Measurements from ENCODE around the gene NCAM2. TPM values are rescaled to one million over a fixed set of nuclear protein-coding genes. Genes with fewer than 3 reads are reported as not detected.

The NCAM2 gene
- polyA plus RNA-seq, 3 donors: not detected

GRCh38 chr21:21387916-21388315, 389.7 kb downstream of the NCAM2 start:
- Histone ChIP-seq H3K36me3 (replicated peaks in 1 of 2; ENCODE audit: control insufficient read depth in 1 of 2, insufficient read depth in 2 of 2, low read length in 2 of 2) (no peaks in the 10 kb centered on the region), H3K4me1 (ENCODE audit: control insufficient read depth in 1 of 2, insufficient read depth in 2 of 2, low read length in 2 of 2) (no peaks in the 10 kb centered on the region), H4K20me1 (ENCODE audit: insufficient read depth, low read length) (no peaks in the 10 kb centered on the region), H3K4me3 (replicated peaks in 1 of 3; ENCODE audit: low read depth in 2 of 3, low read length in 3 of 3) (no peak overlapping the region), H3K4me2 (replicated peaks; ENCODE audit: extremely low read depth, low read length, poor library complexity, severe bottlenecking) (no peak overlapping the region), H3K9me3 (replicated peaks in 1 of 2; ENCODE audit: control insufficient read depth in 1 of 2, insufficient read depth in 1 of 2, low read length in 2 of 2) (peaks cover 0 to 4% of the 10 kb centered on the region in 2 donors), H3K27ac (ENCODE audit: low read depth in 1 of 2, low read length in 2 of 2) (no peak overlapping the region), H3K79me2 (ENCODE audit: insufficient read depth, low read length) (no peaks in the 10 kb centered on the region), H3K9ac (ENCODE audit: insufficient read depth, low read length, poor library complexity, severe bottlenecking) (no peak overlapping the region), H3K27me3 (ENCODE audit: control insufficient read depth in 2 of 2, insufficient read depth in 2 of 2, low read length in 2 of 2) (no peaks in the 10 kb centered on the region), H2AFZ (ENCODE audit: insufficient read depth, low read depth, low read length, poor library complexity, severe bottlenecking) (no peak overlapping the region)
- Mint-ChIP-seq H3K27ac (no peak overlapping the region), H3K4me3 (no peak overlapping the region), H3K36me3 (no peaks in the 10 kb centered on the region), H3K4me1 (no peaks in the 10 kb centered on the region), H3K9me3 (peaks cover 0 to 4% (median 0%) of the 10 kb centered on the region in 7 donors), H3K27me3 (ENCODE audit: low read depth in 3 of 3) (peaks cover 0 to 2% (median 0%) of the 10 kb centered on the region in 3 donors)
- TF ChIP-seq, protein P1, sequence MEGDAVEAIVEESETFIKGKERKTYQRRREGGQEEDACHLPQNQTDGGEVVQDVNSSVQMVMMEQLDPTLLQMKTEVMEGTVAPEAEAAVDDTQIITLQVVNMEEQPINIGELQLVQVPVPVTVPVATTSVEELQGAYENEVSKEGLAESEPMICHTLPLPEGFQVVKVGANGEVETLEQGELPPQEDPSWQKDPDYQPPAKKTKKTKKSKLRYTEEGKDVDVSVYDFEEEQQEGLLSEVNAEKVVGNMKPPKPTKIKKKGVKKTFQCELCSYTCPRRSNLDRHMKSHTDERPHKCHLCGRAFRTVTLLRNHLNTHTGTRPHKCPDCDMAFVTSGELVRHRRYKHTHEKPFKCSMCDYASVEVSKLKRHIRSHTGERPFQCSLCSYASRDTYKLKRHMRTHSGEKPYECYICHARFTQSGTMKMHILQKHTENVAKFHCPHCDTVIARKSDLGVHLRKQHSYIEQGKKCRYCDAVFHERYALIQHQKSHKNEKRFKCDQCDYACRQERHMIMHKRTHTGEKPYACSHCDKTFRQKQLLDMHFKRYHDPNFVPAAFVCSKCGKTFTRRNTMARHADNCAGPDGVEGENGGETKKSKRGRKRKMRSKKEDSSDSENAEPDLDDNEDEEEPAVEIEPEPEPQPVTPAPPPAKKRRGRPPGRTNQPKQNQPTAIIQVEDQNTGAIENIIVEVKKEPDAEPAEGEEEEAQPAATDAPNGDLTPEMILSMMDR (IDR thresholded peaks at IDR 0.05): no peak
- intact Hi-C loops (cut with micrococcal nuclease): no loop called here
- DNase-seq: no peak
- no CpG with 5 or more reads among the region's 3 CpGs for WGBS (ENCODE audit: insufficient coverage)

DNA sequence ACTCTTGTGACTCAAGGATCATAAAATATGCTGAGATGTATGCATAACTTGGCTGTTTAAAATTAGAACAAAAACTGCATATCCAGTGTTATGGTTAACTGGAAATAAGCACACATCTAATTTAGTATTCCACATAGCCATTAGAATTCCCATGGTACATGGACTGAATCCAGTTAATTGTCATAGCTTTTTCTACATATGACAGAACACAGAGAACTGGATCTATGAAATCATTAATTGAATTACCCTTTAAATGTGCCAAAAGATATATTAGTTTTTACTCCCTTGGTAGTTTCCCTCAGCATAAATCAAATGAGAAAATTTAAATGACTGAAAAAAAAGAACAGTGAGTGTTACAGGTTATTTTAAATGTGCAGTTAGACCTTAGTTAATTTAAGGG, 395.9 kb downstream of the NCAM2 start:
- H3K27me3 Mint-ChIP-seq (ENCODE audit: low read depth in 3 of 3): peaks cover 0 to 1% (median 0%) of the 10 kb centered on the region in 3 donors
- H3K27ac Mint-ChIP-seq: no peak overlapping the region
- H3K9me3 Mint-ChIP-seq: peaks cover 13 to 27% (median 24%) of the 10 kb centered on the region in 7 donors
- DNase-seq: no peak
- Histone ChIP-seq H3K79me2 (ENCODE audit: insufficient read depth, low read length) (no peaks in the 10 kb centered on the region), H4K20me1 (ENCODE audit: insufficient read depth, low read length) (no peaks in the 10 kb centered on the region), H3K4me1 (ENCODE audit: control insufficient read depth in 1 of 2, insufficient read depth in 2 of 2, low read length in 2 of 2) (no peaks in the 10 kb centered on the region), H3K9ac (ENCODE audit: insufficient read depth, low read length, poor library complexity, severe bottlenecking) (no peak overlapping the region), H3K4me2 (replicated peaks; ENCODE audit: extremely low read depth, low read length, poor library complexity, severe bottlenecking) (no peak overlapping the region), H3K27me3 (ENCODE audit: control insufficient read depth in 2 of 2, insufficient read depth in 2 of 2, low read length in 2 of 2) (no peaks in the 10 kb centered on the region), H2AFZ (ENCODE audit: insufficient read depth, low read depth, low read length, poor library complexity, severe bottlenecking) (no peak overlapping the region), H3K9me3 (replicated peaks in 1 of 2; ENCODE audit: control insufficient read depth in 1 of 2, insufficient read depth in 1 of 2, low read length in 2 of 2) (peaks cover 27 to 31% of the 10 kb centered on the region in 2 donors), H3K27ac (ENCODE audit: low read depth in 1 of 2, low read length in 2 of 2) (no peak overlapping the region), H3K4me3 (replicated peaks in 1 of 3; ENCODE audit: low read depth in 2 of 3, low read length in 3 of 3) (no peak overlapping the region), H3K36me3 (replicated peaks in 1 of 2; ENCODE audit: control insufficient read depth in 1 of 2, insufficient read depth in 2 of 2, low read length in 2 of 2) (no peaks in the 10 kb centered on the region)
- no peak overlapping the region for H3K4me3 Mint-ChIP-seq
- H3K36me3 Mint-ChIP-seq: no peaks in the 10 kb centered on the region
- H3K4me1 Mint-ChIP-seq: no peaks in the 10 kb centered on the region
- intact Hi-C loops (cut with micrococcal nuclease): no loop called here
- TF ChIP-seq, protein P1 (IDR thresholded peaks at IDR 0.05): no peak

Data from CD14-positive monocyte (primary cell).